Measurements from ENCODE around the gene DLG2. TPM values are rescaled to one million over a fixed set of nuclear protein-coding genes. Genes with fewer than 3 reads are reported as not detected.

Gene DLG2
- total RNA-seq, 1 experiment from 2014 or later, result 17.5 TPM

DNA sequence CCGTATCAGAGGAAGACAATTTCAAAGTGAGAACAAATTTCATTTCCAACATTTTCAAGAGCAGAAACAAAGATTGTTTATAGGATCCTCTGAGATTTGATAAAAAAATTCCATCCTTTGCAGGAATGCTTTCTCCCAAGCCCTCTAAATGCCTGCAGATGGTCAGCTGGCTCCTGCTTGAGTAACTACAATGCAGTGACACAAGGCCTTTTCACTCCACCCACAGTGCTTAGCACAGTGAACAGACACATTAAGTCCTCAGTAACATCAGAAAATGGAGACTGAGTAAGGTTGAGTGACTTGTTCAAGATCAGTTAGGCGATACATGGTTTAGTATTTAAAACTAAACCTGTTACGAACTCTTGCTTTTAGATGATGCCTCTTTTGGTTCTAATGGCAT lies 1813.8 kb downstream of the DLG2 start:
- CTCF ChIA-PET, result interaction anchor here (2.0 kb wide), 1 partner anchor 520 kb away, joined by 5 read pairs; no protein-coding TSS in a partner anchor

More for the DNA sequence above, 1813.8 kb downstream of the DLG2 start:
- H3K27me3 Mint-ChIP-seq (ENCODE audit: low read depth), result no peaks in the 10 kb centered on the region
- H3K9me3 Mint-ChIP-seq, result no peaks in the 10 kb centered on the region
- no peaks in the 10 kb centered on the region for H3K4me1 Mint-ChIP-seq
- TF ChIP-seq TCF7 (CRISPR knock-in tag; IDR thresholded peaks at IDR 0.05; ENCODE audit: low read depth) (no peak), ZNF138 (CRISPR knock-in tag; conservative IDR thresholded peaks at IDR 0.05) (no peak), OVOL2 (CRISPR knock-in tag; IDR thresholded peaks at IDR 0.05; ENCODE audit: borderline replicate concordance) (no peak), ESRRA (CRISPR knock-in tag; IDR thresholded peaks at IDR 0.05; ENCODE audit: borderline replicate concordance) (no peak), MXD4 (CRISPR knock-in tag; IDR thresholded peaks at IDR 0.05; ENCODE audit: borderline replicate concordance) (no peak)
- TF ChIP-seq, protein P1, sequence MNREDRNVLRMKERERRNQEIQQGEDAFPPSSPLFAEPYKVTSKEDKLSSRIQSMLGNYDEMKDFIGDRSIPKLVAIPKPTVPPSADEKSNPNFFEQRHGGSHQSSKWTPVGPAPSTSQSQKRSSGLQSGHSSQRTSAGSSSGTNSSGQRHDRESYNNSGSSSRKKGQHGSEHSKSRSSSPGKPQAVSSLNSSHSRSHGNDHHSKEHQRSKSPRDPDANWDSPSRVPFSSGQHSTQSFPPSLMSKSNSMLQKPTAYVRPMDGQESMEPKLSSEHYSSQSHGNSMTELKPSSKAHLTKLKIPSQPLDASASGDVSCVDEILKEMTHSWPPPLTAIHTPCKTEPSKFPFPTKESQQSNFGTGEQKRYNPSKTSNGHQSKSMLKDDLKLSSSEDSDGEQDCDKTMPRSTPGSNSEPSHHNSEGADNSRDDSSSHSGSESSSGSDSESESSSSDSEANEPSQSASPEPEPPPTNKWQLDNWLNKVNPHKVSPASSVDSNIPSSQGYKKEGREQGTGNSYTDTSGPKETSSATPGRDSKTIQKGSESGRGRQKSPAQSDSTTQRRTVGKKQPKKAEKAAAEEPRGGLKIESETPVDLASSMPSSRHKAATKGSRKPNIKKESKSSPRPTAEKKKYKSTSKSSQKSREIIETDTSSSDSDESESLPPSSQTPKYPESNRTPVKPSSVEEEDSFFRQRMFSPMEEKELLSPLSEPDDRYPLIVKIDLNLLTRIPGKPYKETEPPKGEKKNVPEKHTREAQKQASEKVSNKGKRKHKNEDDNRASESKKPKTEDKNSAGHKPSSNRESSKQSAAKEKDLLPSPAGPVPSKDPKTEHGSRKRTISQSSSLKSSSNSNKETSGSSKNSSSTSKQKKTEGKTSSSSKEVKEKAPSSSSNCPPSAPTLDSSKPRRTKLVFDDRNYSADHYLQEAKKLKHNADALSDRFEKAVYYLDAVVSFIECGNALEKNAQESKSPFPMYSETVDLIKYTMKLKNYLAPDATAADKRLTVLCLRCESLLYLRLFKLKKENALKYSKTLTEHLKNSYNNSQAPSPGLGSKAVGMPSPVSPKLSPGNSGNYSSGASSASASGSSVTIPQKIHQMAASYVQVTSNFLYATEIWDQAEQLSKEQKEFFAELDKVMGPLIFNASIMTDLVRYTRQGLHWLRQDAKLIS (CRISPR knock-in tag; IDR thresholded peaks at IDR 0.05; ENCODE audit: borderline replicate concordance), result no peak
- TF ChIP-seq, protein P2, sequence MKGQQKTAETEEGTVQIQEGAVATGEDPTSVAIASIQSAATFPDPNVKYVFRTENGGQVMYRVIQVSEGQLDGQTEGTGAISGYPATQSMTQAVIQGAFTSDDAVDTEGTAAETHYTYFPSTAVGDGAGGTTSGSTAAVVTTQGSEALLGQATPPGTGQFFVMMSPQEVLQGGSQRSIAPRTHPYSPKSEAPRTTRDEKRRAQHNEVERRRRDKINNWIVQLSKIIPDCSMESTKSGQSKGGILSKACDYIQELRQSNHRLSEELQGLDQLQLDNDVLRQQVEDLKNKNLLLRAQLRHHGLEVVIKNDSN (CRISPR knock-in tag; IDR thresholded peaks at IDR 0.05), result no peak
- TF ChIP-seq, protein P3, sequence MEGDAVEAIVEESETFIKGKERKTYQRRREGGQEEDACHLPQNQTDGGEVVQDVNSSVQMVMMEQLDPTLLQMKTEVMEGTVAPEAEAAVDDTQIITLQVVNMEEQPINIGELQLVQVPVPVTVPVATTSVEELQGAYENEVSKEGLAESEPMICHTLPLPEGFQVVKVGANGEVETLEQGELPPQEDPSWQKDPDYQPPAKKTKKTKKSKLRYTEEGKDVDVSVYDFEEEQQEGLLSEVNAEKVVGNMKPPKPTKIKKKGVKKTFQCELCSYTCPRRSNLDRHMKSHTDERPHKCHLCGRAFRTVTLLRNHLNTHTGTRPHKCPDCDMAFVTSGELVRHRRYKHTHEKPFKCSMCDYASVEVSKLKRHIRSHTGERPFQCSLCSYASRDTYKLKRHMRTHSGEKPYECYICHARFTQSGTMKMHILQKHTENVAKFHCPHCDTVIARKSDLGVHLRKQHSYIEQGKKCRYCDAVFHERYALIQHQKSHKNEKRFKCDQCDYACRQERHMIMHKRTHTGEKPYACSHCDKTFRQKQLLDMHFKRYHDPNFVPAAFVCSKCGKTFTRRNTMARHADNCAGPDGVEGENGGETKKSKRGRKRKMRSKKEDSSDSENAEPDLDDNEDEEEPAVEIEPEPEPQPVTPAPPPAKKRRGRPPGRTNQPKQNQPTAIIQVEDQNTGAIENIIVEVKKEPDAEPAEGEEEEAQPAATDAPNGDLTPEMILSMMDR (IDR thresholded peaks at IDR 0.05), result no peak
- TF ChIP-seq, protein P4, sequence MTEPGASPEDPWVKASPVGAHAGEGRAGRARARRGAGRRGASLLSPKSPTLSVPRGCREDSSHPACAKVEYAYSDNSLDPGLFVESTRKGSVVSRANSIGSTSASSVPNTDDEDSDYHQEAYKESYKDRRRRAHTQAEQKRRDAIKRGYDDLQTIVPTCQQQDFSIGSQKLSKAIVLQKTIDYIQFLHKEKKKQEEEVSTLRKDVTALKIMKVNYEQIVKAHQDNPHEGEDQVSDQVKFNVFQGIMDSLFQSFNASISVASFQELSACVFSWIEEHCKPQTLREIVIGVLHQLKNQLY (CRISPR knock-in tag; IDR thresholded peaks at IDR 0.05), result no peak
- TF ChIP-seq, protein P5, sequence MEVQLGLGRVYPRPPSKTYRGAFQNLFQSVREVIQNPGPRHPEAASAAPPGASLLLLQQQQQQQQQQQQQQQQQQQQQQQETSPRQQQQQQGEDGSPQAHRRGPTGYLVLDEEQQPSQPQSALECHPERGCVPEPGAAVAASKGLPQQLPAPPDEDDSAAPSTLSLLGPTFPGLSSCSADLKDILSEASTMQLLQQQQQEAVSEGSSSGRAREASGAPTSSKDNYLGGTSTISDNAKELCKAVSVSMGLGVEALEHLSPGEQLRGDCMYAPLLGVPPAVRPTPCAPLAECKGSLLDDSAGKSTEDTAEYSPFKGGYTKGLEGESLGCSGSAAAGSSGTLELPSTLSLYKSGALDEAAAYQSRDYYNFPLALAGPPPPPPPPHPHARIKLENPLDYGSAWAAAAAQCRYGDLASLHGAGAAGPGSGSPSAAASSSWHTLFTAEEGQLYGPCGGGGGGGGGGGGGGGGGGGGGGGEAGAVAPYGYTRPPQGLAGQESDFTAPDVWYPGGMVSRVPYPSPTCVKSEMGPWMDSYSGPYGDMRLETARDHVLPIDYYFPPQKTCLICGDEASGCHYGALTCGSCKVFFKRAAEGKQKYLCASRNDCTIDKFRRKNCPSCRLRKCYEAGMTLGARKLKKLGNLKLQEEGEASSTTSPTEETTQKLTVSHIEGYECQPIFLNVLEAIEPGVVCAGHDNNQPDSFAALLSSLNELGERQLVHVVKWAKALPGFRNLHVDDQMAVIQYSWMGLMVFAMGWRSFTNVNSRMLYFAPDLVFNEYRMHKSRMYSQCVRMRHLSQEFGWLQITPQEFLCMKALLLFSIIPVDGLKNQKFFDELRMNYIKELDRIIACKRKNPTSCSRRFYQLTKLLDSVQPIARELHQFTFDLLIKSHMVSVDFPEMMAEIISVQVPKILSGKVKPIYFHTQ (CRISPR knock-in tag; IDR thresholded peaks at IDR 0.05), result no peak
- TF ChIP-seq, protein P6, sequence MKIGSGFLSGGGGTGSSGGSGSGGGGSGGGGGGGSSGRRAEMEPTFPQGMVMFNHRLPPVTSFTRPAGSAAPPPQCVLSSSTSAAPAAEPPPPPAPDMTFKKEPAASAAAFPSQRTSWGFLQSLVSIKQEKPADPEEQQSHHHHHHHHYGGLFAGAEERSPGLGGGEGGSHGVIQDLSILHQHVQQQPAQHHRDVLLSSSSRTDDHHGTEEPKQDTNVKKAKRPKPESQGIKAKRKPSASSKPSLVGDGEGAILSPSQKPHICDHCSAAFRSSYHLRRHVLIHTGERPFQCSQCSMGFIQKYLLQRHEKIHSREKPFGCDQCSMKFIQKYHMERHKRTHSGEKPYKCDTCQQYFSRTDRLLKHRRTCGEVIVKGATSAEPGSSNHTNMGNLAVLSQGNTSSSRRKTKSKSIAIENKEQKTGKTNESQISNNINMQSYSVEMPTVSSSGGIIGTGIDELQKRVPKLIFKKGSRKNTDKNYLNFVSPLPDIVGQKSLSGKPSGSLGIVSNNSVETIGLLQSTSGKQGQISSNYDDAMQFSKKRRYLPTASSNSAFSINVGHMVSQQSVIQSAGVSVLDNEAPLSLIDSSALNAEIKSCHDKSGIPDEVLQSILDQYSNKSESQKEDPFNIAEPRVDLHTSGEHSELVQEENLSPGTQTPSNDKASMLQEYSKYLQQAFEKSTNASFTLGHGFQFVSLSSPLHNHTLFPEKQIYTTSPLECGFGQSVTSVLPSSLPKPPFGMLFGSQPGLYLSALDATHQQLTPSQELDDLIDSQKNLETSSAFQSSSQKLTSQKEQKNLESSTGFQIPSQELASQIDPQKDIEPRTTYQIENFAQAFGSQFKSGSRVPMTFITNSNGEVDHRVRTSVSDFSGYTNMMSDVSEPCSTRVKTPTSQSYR (CRISPR knock-in tag; IDR thresholded peaks at IDR 0.05), result no peak
- ATAC-seq (no peak), DNase-seq (ENCODE audit: low spot score) (no peak)
- H3K36me3 Mint-ChIP-seq, result no peaks in the 10 kb centered on the region
- POLR2A ChIA-PET, result no interaction called here
- no peak overlapping the region for H3K27ac Mint-ChIP-seq
- H3K4me3 Mint-ChIP-seq, result no peak overlapping the region

Measured in WTC11 (cell line).